Fibroblast of the aortic adventitia (primary cell): ENCODE measurements around the gene FBXO3. TPM values are rescaled to one million over a fixed set of nuclear protein-coding genes. Genes with fewer than 3 reads are reported as not detected.

Source experiments
- DNase-seq: peaks from one replicate; pipeline ENCODE4 v3.0.0-alpha.2; 2010; ENCODE audit warnings: low read depth
- H3K4me3 ChIP-seq: 2 replicates; pipeline ENCODE4 v1.5.1; 2011; ENCODE audit warnings: low read depth, mild to moderate bottlenecking, control low read depth, low read length, moderate library complexity
- CTCF ChIP-seq: IDR thresholded peaks from 2 replicates; pipeline ENCODE4 v1.5.1; 2011; ENCODE audit warnings: mild to moderate bottlenecking, low read length, control low read depth, inconsistent platforms; ENCODE audit not compliant: insufficient read depth
- total RNA-seq: library from RNA; depleted of rRNA; stranded (reverse); fragments of >200 nt; gene quantifications from 2 replicates; pipeline ENCODE4 v1.2.3, GENCODE V29; 2012; ENCODE audit warnings: low replicate concordance

FBXO3 gene
- total RNA-seq, 1 donor = 43.7 TPM

DNA sequence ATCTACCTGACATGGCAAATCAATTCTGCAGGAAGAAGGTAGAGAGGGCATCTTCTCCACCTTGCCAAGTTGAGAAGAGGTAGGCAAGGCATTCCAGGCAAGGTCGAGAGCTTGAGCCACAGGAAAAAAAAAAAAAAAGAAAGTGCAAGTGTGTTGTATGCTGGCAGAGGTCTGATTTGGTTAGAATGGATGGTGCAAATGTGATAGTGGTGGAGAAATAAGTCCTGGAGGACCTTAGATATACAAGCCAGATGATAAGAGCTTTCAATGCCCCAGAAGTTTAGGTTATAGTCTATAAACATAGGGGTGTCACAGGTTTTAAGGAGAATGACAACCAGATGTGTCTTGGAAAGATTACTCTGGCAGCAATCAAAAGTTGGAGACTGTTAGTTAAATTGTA is 1.4 kb downstream of the FBXO3 start:
- no peak for TF ChIP-seq CTCF
- DNase-seq = no peak
- H3K4me3 ChIP-seq = peak overlapping the region; percentile 86

GRCh38 chr11:33772300-33772699 is 2.0 kb downstream of the FBXO3 start:
- DNase-seq = no peak
- no peak for TF ChIP-seq CTCF
- no peak overlapping the region for H3K4me3 ChIP-seq

DNA sequence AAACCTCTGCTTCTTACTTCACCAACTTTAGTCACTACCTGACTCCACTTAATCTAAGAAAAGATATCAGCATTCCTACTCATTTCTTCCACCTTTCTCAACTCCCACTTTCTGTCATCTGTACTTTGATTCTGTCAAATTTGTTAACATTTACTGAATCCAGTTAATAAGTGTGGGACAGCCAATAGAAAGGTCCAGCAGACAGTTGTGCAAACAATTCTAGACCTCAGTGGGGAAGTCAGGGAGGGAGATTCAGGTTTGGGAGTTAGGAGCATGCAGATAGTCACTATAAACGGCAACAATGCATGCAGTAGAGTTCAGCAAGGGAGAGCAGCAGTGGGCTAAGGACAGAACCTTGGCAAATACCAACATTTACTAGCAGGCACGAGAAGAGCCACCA is 4.1 kb downstream of the FBXO3 start:
- H3K4me3 ChIP-seq = no peak overlapping the region
- no peak for TF ChIP-seq CTCF
- no peak for DNase-seq

DNA sequence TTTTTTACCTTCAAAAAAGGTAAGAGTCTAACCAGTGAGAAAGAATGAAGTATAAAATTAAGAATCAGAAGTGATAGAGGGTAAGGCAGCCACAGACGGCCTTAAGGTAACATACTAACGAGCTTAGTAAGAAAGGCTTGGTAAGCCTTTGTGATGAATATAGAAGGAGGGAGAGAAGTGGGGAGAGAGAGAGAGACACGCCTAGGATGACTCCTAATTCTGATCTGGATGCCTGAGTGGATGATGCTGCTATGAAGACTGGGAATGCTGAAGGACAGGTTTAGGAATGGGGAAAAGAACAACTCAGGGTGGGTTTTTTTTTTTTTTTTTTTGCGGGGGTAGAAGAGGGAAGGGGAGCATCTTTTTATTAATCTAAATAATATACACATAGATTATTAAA is 4.8 kb downstream of the FBXO3 start:
- no peak for DNase-seq
- TF ChIP-seq CTCF = no peak
- no peak overlapping the region for H3K4me3 ChIP-seq

GRCh38 chr11:33767624-33768023 is 6.7 kb downstream of the FBXO3 start:
- no peak for DNase-seq
- no peak for TF ChIP-seq CTCF

GRCh38 chr11:33766085-33766484 is 8.2 kb downstream of the FBXO3 start:
- no peak for DNase-seq
- TF ChIP-seq CTCF = no peak

More at GRCh38 chr11:33767624-33768023, 6.7 kb downstream of the FBXO3 start:
- no peak overlapping the region for H3K4me3 ChIP-seq

DNA sequence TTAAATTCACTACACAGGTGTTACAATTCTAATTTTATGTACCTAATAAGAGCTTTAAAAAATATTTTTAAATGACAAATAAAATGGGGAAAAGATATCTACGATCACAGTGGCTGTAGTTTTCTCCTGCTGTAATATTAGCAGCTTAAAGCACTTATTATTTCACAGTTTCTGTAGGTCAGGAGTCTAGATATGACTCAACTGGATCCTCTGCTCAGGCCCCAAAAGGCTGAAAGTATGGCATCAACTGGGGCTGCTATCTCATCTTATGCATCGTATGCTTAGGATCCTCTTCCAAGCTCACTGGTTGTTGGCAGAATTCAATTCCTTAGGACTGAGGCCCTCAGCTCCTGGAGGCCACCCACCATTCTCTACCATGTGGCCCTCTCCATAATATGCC is 12.8 kb downstream of the FBXO3 start:
- no peak for TF ChIP-seq CTCF
- no peak for DNase-seq
- H3K4me3 ChIP-seq = no peak overlapping the region

More at GRCh38 chr11:33766085-33766484, 8.2 kb downstream of the FBXO3 start:
- no peak overlapping the region for H3K4me3 ChIP-seq
